GM12878 (cell line): ENCODE measurements around the gene TRIM50. TPM values are rescaled to one million over a fixed set of nuclear protein-coding genes. Genes with fewer than 3 reads are reported as not detected.

Experiments used
- ASH2L ChIP-seq: fragments of 300-600, 200-600 bp; sonication (generic); IDR thresholded peaks from 2 replicates; pipeline ENCODE4 v1.6.1; 2017; ENCODE audit warnings: low read depth, mild to moderate bottlenecking, borderline replicate concordance
- BCL11A ChIP-seq: IDR thresholded peaks from 2 replicates; pipeline ENCODE4 v1.6.1; 2011; ENCODE audit warnings: low read depth, low read length
- BRCA1 ChIP-seq: IDR thresholded peaks from 2 replicates; pipeline ENCODE4 v1.6.1; 2011; ENCODE audit warnings: low read depth, low read length, improper control_type of control experiment
- CHD1 ChIP-seq: IDR thresholded peaks from 2 replicates; pipeline ENCODE4 v1.6.1; 2012; ENCODE audit warnings: low read depth, low read length, improper control_type of control experiment
- CHD2 ChIP-seq: IDR thresholded peaks from 2 replicates; pipeline ENCODE4 v1.6.1; 2011; ENCODE audit warnings: low read depth, low read length, improper control_type of control experiment, borderline replicate concordance
- CREB1 ChIP-seq: IDR thresholded peaks from 2 replicates; pipeline ENCODE4 v1.6.1; 2012; ENCODE audit warnings: low read depth, mild to moderate bottlenecking, inconsistent platforms
- EP300 ChIP-seq, 2 experiments: fragments of 150-350 bp in 1 of 2; IDR thresholded peaks; 2 replicates each; pipeline ENCODE4 v1.6.1; 2011 to 2012; ENCODE audit warnings: low read depth in 2 of 2, low read length in 2 of 2, borderline replicate concordance in 1 of 2, improper control_type of control experiment in 1 of 2, inconsistent platforms in 1 of 2; ENCODE audit not compliant: control insufficient read depth in 1 of 2
- NFIC ChIP-seq: IDR thresholded peaks from 2 replicates; pipeline ENCODE4 v1.6.1; 2012; ENCODE audit warnings: low read depth, mild to moderate bottlenecking, inconsistent platforms, low read length, moderate library complexity
- SIX5 ChIP-seq: IDR thresholded peaks from 2 replicates; pipeline ENCODE4 v1.6.1; 2011; ENCODE audit warnings: mild to moderate bottlenecking, low read depth, low read length, moderate library complexity; ENCODE audit not compliant: severe bottlenecking
- polyA plus RNA-seq, 11 experiments: library from polyadenylated mRNA; depleted of rRNA in 4 of 11; unstranded in 6 of 11; stranded (reverse) in 5 of 11; fragments of >200 nt; fragmentation: Nextera tagmentation in 4 of 11; fragmentation: Illumina TruSeq in 1 of 11; extraction: Ambion mirVana in 4 of 11; extraction: Trizol in 1 of 11; gene quantifications; 1 replicate in 1 of 11; 2 replicates in 10 of 11; pipeline versions ENCODE4 v1.2.1 to v1.2.3, GENCODE V29; 2011 to 2016; ENCODE audit warnings: inconsistent platforms in 2 of 11, missing spikeins in 2 of 11, low read depth in 1 of 11
- total RNA-seq, 4 experiments: library from RNA; depleted of rRNA in 3 of 4; stranded (reverse); fragments of >200 nt in 3 of 4; fragmentation: Illumina TruSeq in 1 of 4; extraction: Trizol in 1 of 4; gene quantifications; 2 replicates each; pipeline versions ENCODE4 v1.2.1 to v1.2.3, GENCODE V29; 2013 to 2021
- TF ChIP-seq, protein P1 (sequence below): fragments of 450-650 bp; IDR thresholded peaks from 2 replicates; pipeline ENCODE4 v1.6.1; 2017; ENCODE audit warnings: mild to moderate bottlenecking, low read depth, inconsistent platforms; ENCODE audit not compliant: poor library complexity, severe bottlenecking
- TF ChIP-seq, protein P2 (sequence below): fragments of 450-650 bp; formaldehyde crosslinking; IDR thresholded peaks from 2 replicates; pipeline ENCODE4 v1.5.0; 2022; ENCODE audit warnings: mild to moderate bottlenecking, missing genetic modification characterization
- TF ChIP-seq, protein P3 (sequence below): fragments of 450-650 bp; IDR thresholded peaks from 2 replicates; pipeline ENCODE4 v1.6.1; 2017; ENCODE audit warnings: mild to moderate bottlenecking

The TRIM50 gene
- total and polyA plus RNA-seq, 10 of the 15 experiments (the other 5 are each of a cell fraction or from before 2014, with no cell fraction given) = not detected

DNA sequence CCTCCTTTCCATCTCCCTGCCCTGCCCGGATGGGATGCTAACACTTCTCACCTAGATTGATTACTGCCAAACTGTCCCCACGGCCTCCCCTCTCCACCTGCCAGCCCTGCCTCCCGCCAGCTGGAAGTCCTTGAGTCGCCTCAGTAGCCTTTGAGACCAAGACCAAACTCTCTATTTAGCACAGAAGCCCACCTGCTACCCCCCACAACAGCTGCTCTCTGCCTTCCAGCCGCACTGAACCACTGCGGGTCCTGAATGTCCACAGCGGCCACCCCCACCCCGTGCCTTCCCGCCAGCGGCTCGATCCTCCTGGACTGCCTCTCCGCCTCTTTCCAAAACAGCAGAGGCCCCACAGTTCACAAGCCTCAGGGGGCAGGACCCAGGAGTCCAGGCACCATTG is 39.1 kb upstream of the TRIM50 start (continued):
- TF ChIP-seq, protein P1, sequence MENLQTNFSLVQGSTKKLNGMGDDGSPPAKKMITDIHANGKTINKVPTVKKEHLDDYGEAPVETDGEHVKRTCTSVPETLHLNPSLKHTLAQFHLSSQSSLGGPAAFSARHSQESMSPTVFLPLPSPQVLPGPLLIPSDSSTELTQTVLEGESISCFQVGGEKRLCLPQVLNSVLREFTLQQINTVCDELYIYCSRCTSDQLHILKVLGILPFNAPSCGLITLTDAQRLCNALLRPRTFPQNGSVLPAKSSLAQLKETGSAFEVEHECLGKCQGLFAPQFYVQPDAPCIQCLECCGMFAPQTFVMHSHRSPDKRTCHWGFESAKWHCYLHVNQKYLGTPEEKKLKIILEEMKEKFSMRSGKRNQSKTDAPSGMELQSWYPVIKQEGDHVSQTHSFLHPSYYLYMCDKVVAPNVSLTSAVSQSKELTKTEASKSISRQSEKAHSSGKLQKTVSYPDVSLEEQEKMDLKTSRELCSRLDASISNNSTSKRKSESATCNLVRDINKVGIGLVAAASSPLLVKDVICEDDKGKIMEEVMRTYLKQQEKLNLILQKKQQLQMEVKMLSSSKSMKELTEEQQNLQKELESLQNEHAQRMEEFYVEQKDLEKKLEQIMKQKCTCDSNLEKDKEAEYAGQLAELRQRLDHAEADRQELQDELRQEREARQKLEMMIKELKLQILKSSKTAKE = no peak
- TF ChIP-seq CREB1 = no peak
- TF ChIP-seq BCL11A = no peak
- no peak for TF ChIP-seq CHD1
- TF ChIP-seq SIX5 = no peak
- TF ChIP-seq BRCA1 = no peak
- no peak for TF ChIP-seq EP300 (IDR thresholded peaks at IDR 0.05; ENCODE audit: borderline replicate concordance in 1 of 2, control insufficient read depth in 1 of 2, low read depth in 2 of 2, low read length in 2 of 2)
- TF ChIP-seq, protein P2, sequence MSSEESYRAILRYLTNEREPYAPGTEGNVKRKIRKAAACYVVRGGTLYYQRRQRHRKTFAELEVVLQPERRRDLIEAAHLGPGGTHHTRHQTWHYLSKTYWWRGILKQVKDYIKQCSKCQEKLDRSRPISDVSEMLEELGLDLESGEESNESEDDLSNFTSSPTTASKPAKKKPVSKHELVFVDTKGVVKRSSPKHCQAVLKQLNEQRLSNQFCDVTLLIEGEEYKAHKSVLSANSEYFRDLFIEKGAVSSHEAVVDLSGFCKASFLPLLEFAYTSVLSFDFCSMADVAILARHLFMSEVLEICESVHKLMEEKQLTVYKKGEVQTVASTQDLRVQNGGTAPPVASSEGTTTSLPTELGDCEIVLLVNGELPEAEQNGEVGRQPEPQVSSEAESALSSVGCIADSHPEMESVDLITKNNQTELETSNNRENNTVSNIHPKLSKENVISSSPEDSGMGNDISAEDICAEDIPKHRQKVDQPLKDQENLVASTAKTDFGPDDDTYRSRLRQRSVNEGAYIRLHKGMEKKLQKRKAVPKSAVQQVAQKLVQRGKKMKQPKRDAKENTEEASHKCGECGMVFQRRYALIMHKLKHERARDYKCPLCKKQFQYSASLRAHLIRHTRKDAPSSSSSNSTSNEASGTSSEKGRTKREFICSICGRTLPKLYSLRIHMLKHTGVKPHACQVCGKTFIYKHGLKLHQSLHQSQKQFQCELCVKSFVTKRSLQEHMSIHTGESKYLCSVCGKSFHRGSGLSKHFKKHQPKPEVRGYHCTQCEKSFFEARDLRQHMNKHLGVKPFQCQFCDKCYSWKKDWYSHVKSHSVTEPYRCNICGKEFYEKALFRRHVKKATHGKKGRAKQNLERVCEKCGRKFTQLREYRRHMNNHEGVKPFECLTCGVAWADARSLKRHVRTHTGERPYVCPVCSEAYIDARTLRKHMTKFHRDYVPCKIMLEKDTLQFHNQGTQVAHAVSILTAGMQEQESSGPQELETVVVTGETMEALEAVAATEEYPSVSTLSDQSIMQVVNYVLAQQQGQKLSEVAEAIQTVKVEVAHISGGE (CRISPR knock-in tag) = no peak
- TF ChIP-seq ASH2L = no peak
- TF ChIP-seq NFIC = no peak
- TF ChIP-seq, protein P3, sequence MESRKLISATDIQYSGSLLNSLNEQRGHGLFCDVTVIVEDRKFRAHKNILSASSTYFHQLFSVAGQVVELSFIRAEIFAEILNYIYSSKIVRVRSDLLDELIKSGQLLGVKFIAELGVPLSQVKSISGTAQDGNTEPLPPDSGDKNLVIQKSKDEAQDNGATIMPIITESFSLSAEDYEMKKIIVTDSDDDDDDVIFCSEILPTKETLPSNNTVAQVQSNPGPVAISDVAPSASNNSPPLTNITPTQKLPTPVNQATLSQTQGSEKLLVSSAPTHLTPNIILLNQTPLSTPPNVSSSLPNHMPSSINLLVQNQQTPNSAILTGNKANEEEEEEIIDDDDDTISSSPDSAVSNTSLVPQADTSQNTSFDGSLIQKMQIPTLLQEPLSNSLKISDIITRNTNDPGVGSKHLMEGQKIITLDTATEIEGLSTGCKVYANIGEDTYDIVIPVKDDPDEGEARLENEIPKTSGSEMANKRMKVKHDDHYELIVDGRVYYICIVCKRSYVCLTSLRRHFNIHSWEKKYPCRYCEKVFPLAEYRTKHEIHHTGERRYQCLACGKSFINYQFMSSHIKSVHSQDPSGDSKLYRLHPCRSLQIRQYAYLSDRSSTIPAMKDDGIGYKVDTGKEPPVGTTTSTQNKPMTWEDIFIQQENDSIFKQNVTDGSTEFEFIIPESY = no peak
- TF ChIP-seq CHD2 = no peak
